Mononuclear cell (primary cell): ENCODE results near the gene CABP4. TPM values are rescaled to one million over a fixed set of nuclear protein-coding genes. Genes with fewer than 3 reads are reported as not detected.

ENCODE experiments used
- H3K27me3 ChIP-seq: 2 replicates; pipeline ENCODE4 v1.6.0; 2011; ENCODE audit warnings: low read length, control low read depth; ENCODE audit not compliant: insufficient read depth
- H3K4me1 ChIP-seq: 2 replicates; pipeline ENCODE4 v1.5.1; 2011; ENCODE audit warnings: mild to moderate bottlenecking, low read length, control low read depth; ENCODE audit not compliant: insufficient read depth
- H3K4me3 ChIP-seq: 2 replicates; pipeline ENCODE4 v1.5.1; 2011; ENCODE audit warnings: mild to moderate bottlenecking, low read length, moderate library complexity
- H3K9me3 ChIP-seq: 2 replicates; pipeline ENCODE4 v1.5.1; 2011; ENCODE audit warnings: low read depth, mild to moderate bottlenecking, control low read depth, low read length
- total RNA-seq: library from RNA; depleted of rRNA; stranded (reverse); fragments of >200 nt; gene quantifications from one replicate; pipeline ENCODE4 v1.2.3, GENCODE V29; 2012

The CABP4 gene
- total RNA-seq, 1 donor = 2.6 TPM

DNA sequence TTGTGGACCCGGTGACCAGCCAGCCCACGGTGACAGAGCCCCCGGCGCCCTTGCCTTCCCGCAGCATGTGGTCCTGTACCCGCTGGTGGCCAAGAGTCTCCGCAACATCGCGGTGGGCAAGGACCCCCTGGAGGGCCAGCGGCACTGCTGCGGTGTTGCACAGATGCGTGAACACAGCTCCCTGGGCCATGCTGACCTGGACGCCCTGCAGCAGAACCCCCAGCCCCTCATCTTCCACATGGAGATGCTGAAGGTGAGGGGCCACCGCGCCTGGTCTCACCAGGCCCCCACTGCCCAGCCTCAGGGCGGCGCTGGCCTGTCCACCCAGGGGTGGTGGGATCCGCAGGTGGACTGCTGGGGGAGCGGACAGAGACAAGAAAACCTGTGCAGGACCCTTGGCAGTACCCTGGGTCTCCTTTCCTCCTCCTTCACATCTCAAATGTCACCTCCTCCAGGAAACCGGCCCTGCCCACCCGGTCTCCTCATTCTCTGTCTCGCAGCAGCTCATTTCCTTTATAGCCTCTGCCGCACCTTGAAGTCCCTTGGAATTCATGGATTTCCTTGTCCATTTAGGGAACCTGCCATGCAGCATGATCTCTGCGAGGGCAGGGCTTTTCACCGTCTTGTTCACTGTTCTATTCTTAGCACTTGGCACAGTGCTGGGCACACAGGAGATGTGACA lies 34.2 kb downstream of the CABP4 start:
- Histone ChIP-seq H3K27me3 (no peaks in the 10 kb centered on the region), H3K9me3 (no peaks in the 10 kb centered on the region), H3K4me1 (peaks cover 37% of the 10 kb centered on the region), H3K4me3 (no peak overlapping the region)

DNA sequence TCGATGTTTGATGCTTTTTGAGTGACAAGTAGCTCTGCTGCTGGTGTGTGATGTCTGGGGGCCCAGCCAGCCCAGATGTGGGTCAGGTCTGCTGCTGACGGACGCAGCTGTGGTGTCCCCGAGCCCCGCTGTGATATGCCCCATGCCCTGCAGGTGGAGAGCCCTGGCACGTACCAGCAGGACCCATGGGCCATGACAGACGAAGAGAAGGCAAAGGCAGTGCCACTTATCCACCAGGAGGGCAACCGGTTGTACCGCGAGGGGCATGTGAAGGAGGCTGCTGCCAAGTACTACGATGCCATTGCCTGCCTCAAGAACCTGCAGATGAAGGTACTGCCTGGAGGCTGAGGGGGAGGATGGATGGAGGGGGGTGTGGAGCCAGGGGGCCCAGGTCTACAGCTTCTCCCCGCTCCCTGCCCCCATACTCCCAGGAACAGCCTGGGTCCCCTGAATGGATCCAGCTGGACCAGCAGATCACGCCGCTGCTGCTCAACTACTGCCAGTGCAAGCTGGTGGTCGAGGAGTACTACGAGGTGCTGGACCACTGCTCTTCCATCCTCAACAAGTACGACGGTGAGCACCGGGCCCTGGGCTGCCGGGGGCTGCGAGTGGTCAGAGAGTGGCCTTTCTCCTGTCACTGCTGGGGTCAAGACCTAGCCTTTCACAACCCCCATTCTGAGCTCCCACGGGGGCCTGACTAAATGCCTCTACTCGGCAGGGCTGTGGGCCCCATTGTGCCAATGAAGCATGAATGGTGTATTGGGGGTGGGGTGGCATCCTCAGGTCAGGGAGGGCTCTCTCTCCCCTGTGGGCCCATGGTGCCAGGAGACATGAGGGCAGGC lies 35.0 kb downstream of the CABP4 start:
- Histone ChIP-seq H3K4me1 (peaks cover 29% of the 10 kb centered on the region), H3K4me3 (no peak overlapping the region), H3K27me3 (no peaks in the 10 kb centered on the region), H3K9me3 (no peaks in the 10 kb centered on the region)

DNA sequence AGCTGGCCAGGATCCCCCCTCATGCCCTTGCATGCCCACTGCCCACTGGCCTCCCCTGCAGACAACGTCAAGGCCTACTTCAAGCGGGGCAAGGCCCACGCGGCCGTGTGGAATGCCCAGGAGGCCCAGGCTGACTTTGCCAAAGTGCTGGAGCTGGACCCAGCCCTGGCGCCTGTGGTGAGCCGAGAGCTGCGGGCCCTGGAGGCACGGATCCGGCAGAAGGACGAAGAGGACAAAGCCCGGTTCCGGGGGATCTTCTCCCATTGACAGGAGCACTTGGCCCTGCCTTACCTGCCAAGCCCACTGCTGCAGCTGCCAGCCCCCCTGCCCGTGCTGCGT lies 35.5 kb downstream of the CABP4 start:
- no peaks in the 10 kb centered on the region for H3K27me3 ChIP-seq
- H3K4me3 ChIP-seq = no peak overlapping the region

DNA sequence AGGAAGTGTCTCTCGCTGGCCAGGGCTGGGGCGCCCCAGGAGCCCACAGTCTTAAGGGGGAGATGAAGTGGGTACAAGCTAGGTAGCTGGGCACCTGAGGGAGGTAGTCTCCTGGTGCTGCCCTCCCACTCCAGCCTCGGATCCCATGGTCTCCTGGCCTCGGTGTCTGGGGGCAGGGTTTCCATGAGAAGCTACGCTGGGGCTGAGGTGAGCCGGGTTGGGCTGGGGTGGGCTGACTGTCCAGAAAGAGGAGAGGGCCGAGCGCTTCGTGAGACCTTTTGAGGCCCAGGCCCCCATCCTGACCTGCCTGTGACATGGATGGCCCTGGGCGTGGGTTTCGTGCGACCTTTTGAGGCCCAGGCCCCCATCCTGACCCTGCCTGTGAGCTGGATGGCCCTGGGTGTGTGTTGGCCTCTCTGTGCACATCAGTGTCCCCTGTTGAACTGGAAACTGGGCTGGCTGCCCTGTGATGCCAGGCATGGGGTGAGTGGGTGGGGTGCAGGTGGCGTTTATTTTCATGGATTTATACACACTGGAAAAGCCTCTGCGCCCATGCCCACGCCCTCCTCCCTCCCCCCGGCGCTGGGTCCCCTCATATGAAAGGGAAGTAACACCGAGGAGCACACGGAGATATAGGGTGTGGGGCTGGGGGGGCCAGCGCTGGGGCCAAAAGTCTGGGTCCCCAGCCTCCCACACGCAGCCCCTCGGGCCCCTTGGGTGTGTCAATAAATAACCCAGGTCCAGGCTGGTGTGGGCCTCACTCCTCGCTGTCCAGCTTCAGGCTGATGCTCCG lies 36.3 kb downstream of the CABP4 start:
- Histone ChIP-seq H3K4me1 (peaks cover 16% of the 10 kb centered on the region), H3K4me3 (no peak overlapping the region), H3K27me3 (no peaks in the 10 kb centered on the region), H3K9me3 (no peaks in the 10 kb centered on the region)

More for the DNA sequence above, 35.5 kb downstream of the CABP4 start:
- H3K9me3 ChIP-seq = no peaks in the 10 kb centered on the region
- H3K4me1 ChIP-seq = peaks cover 23% of the 10 kb centered on the region

- Histone ChIP-seq H3K9me3 (no peaks in the 10 kb centered on the region), H3K27me3 (no peaks in the 10 kb centered on the region), H3K4me3 (no peak overlapping the region), H3K4me1 (peaks cover 9% of the 10 kb centered on the region)
These were observed 37.0 kb downstream of the CABP4 start for GRCh38 chr11:67492069-67492727.

GRCh38 chr11:67492801-67493547 lies 37.8 kb downstream of the CABP4 start:
- Histone ChIP-seq H3K4me1 (peaks cover 3% of the 10 kb centered on the region), H3K27me3 (no peaks in the 10 kb centered on the region), H3K4me3 (no peak overlapping the region), H3K9me3 (no peaks in the 10 kb centered on the region)

- H3K27me3 ChIP-seq = no peaks in the 10 kb centered on the region
- H3K4me3 ChIP-seq = no peak overlapping the region
- no peaks in the 10 kb centered on the region for H3K4me1 ChIP-seq
- H3K9me3 ChIP-seq = no peaks in the 10 kb centered on the region
These were observed 38.6 kb downstream of the CABP4 start for GRCh38 chr11:67493548-67494370.

GRCh38 chr11:67494371-67495233 lies 39.4 kb downstream of the CABP4 start:
- Histone ChIP-seq H3K4me3 (no peak overlapping the region), H3K9me3 (no peaks in the 10 kb centered on the region), H3K4me1 (no peaks in the 10 kb centered on the region), H3K27me3 (no peaks in the 10 kb centered on the region)

- Histone ChIP-seq H3K9me3 (no peaks in the 10 kb centered on the region), H3K27me3 (no peaks in the 10 kb centered on the region), H3K4me3 (no peak overlapping the region)
These were observed 40.3 kb downstream of the CABP4 start for GRCh38 chr11:67495234-67496005.

DNA sequence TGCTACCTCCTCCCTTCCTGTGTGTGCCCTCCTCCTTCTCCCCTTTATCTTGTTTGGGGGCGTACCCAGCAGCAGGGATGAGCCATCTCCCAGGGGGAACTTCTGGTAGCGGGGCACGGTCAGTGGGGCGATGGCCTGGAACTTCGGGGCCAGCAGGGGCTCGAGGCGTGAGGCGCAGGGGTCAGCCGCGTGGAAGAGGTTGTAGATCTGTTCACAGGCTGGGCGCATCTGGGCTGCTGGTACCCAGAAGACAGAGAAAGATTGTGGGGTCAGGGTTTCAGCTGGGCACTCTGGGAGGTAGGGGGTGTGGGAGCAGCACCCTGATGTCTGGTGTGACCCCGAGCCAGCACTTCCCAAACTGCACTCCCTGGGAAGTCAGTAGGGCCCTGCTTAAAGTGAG lies 41.0 kb downstream of the CABP4 start:
- no peaks in the 10 kb centered on the region for H3K27me3 ChIP-seq
- no peak overlapping the region for H3K4me3 ChIP-seq
- H3K9me3 ChIP-seq = no peaks in the 10 kb centered on the region
- H3K4me1 ChIP-seq = peaks cover 10% of the 10 kb centered on the region

More at GRCh38 chr11:67495234-67496005, 40.3 kb downstream of the CABP4 start:
- peaks cover 3% of the 10 kb centered on the region for H3K4me1 ChIP-seq

GRCh38 chr11:67497656-67498291 lies 42.6 kb downstream of the CABP4 start:
- Histone ChIP-seq H3K9me3 (no peaks in the 10 kb centered on the region), H3K4me1 (peaks cover 24% of the 10 kb centered on the region), H3K4me3 (no peak overlapping the region), H3K27me3 (no peaks in the 10 kb centered on the region)

- no peak overlapping the region for H3K4me3 ChIP-seq
These were observed 43.4 kb downstream of the CABP4 start for GRCh38 chr11:67498544-67498972.

More at GRCh38 chr11:67498544-67498972, 43.4 kb downstream of the CABP4 start:
- Histone ChIP-seq H3K27me3 (no peaks in the 10 kb centered on the region), H3K9me3 (no peaks in the 10 kb centered on the region), H3K4me1 (peaks cover 32% of the 10 kb centered on the region)
